Epidermal melanocyte (primary cell): ENCODE results near the gene LINGO3.

Experiments used
- DNase-seq: peaks from one replicate; pipeline ENCODE4 v3.0.0; 2011; ENCODE audit warnings: low spot score; ENCODE audit not compliant: insufficient read length

Gene LINGO3

DNA sequence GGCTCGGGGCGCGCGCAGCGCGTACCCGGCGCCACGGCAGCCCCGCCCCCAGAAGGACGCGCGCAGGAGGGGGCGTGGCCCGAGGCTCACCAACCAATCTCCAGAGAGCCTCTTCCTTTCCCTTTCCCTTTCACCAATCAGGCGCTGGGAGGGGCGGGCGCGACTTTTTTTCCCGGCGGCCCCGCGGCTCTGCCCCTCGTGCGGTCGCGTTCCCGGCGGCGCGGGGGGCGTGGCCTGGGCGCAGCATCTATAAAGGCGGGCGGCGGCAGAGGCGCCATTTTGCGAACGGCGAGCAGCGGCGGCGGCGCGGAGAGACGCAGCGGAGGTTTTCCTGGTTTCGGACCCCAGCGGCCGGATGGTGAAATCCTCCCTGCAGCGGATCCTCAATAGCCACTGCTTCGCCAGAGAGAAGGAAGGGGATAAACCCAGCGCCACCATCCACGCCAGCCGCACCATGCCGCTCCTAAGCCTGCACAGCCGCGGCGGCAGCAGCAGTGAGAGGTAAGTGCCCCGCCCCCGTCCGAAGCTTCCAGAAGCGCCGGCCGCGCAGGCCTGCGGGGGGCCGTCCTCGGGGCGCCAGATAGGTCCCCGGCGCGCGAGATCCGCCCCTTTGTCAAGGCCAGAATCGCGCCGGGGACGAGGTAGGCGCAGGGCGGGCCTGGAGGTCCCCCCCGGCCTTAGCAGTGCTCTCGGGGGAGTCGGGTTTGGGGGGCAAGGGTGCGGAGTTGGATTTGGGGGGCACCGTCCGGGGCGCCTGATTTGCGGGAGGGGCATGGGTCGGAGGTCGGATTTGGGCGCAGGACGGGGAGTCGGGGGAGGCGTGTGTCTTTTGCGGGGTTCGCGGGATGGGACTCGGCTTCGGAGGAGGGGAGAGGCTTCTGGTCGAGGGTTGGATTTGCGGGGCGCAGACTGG, 38.5 kb downstream of the LINGO3 start:
- DNase-seq = peak; percentile 100

DNA sequence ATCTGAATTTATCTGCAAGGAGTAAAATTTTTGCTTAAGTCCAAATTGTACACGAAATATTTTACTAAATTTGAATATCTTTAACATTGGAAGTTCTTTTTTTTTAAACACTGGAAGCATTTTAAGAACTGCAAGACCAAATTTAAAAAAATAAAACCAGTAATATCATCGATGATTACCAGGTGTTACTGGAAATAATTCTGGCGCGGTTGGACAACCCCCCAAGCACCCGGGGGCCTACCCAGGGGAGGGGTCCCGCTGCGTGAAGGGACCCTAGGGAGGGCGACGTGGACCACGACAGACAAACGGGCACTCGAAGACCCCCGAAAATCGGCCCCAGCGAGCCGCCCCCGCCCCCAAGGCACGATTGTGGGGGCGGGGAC, 39.1 kb downstream of the LINGO3 start:
- DNase-seq = no peak

DNA sequence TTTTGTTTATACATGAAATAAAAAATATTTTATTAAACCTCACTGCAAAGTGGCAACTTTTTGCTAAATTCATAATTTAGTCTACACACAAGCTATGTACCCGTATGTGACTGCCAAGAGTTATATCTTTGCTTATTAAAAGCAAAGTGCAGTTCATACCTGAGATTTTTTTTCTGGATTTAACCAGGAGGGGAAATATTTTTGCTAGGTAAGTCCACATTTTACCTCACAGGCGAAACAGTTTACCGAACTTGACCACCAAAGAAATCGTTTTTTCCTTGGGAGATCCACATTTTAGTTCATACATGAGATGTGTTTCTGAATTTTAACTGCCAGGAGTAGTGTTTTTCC, 39.5 kb downstream of the LINGO3 start:
- no peak for DNase-seq

DNA sequence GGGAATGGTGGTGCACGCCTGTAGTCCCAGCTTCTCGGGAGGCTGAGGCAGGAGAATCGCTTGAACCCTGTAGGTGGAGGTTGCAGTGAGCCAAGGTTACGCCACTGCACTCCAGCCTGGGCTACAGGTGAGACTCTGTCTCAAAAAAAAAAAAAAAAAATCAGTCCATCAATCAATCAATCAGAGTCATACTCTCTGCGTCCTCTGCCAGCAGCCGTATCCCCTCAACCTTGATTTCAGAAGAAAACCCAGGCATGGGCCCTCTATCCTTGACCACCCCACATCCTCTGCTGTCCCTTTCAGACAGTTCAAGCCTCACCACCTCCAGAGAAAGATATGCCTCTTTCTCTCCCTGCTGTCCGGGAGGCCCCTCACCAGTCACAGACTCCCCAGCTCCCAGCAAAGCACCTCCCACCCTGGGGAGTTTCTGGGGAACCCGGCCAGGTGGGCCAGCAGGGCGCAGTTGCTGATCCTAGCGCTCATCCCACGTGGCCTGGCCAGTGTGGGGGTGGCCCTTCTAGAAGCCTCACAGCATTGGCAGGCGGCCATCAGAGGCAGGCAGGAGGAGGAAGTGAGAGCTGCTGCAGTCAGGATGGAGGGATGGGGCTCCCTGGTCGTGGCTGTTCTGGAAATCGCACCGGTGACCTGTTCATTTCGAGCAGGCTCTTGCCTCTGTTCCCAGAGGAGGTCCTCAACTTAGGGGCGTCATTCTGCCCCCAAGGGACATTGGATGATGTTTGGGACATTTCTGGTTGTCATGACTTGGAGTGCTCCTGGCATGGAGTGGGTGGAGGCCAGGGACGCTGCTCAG, 41.6 kb downstream of the LINGO3 start:
- no peak for DNase-seq

DNA sequence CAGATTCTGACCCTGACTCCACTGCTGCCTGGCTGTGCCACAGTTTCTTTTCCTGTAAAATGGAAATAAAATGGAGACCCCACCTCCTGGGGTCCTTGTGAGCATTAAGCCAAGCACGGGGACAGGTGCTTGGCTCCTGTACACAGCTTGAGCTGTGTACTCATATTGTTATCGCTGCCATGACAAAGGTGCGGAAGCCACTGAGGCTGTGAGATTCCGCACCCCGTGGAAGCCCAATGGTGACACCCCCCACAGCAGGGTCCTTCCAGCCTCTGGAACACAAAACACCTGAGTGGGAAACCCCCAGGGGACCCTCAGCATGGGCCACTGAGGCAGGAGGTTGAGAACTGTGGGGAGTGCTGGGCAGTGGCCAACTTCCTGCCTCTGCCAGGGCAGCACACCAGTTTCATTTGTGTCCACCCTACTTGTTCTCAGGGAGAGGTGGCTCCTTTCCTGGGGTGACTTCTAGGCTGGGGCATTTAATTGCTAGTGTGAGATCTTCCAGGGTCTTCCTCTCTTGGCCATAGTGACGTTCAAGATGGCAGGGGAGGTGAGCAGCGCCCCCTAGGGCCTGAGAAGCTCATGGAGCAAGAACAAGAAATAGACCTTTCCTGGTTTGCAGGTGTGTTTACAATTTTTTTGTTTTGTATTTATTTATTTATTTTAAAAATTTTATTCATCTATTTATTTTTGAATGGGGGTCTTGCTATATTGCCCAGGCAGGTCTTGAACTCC, 46.3 kb downstream of the LINGO3 start:
- DNase-seq = no peak

DNA sequence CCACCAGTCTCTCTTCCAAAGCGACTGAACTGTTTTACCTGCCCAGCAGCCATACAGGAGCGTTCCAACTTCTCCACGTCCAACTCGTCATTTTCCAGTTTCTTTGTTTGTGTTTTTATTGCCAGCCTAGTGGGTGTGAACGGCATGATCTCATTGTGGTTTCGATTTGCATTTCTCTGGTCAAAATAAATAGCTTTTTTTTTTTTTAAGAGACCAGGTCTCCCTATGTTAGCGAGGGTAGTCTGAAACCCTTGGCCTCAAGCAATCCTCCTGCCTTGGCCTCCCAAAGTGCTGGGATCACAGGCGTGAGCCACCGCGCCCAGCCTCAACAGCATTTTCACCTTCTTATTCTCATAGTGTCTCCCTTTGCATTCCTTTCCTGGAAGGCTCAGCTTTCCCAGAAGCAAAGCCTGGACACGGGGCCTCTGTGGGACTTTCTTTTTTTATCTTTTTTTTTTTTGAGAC, 47.6 kb downstream of the LINGO3 start:
- no peak for DNase-seq

DNA sequence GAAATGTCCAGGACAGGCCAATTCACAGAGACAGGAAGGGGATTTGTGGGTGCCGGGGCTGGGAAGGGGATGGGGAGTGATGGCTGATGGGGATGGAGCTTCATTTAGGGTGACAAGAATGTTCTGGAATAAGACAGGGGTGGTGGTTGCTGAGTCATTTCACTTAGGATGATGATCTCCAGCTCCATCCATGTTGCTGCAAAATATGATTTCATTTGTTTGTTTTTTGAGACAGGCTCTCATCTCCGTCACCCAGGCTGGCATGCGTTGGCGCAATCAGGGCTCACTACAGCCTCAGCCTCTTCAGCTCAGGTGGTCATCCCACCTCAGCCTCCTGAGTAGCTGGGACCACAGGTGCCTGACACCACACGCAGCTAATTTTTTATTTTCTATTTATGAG, 48.6 kb downstream of the LINGO3 start:
- DNase-seq = no peak
